Measurements from ENCODE around the gene PTPRCAP.
"Not testable (repeated sequence)": the region's sequence is repeated elsewhere in the genome, so short reads cannot be mapped to it uniquely, and the experiment has no call there.

Gene PTPRCAP

DNA sequence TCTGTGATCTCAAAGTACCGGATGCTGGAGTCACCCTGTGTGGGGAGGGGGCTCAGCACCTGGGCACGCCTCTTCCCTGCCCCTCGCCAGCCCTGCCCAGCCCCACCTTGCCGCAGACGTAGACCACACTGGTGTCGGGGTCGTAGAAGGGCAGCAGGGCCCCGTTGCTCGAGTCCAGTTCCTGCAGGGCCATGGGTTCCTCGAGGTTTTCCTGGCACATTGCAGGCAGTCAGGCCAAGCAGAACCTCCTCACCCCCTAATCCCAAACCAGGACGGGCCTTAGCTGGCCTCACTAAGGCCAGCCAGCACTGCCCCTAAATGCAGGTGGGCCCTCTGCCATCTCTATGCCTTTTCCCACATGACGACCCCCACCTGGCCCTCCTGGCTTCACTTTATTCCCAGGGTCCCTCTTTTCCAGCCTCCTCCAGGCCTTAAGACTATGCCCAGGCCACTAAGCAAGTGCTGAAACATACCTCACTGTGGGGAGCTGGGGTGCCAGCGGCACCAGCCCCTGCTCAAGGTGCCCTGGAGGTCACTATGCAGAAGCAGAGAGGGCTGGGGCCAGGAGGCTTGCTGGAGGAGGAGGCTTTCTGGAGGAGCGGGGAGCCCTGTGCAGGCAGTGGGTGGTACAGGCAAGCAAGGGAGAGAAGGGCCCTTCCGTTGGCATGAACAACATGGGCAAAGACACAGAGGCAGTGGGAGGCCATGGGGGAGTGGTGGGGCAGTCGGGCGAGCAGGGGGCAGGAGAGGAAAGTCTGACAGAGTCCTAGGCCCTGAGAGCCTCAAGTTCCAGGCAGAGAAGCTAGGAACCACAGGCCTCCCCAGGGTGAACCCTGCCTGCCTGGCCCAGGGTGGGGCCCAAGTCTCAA is 3.0 kb upstream of the PTPRCAP start:
- no peak for DNase-seq

DNA sequence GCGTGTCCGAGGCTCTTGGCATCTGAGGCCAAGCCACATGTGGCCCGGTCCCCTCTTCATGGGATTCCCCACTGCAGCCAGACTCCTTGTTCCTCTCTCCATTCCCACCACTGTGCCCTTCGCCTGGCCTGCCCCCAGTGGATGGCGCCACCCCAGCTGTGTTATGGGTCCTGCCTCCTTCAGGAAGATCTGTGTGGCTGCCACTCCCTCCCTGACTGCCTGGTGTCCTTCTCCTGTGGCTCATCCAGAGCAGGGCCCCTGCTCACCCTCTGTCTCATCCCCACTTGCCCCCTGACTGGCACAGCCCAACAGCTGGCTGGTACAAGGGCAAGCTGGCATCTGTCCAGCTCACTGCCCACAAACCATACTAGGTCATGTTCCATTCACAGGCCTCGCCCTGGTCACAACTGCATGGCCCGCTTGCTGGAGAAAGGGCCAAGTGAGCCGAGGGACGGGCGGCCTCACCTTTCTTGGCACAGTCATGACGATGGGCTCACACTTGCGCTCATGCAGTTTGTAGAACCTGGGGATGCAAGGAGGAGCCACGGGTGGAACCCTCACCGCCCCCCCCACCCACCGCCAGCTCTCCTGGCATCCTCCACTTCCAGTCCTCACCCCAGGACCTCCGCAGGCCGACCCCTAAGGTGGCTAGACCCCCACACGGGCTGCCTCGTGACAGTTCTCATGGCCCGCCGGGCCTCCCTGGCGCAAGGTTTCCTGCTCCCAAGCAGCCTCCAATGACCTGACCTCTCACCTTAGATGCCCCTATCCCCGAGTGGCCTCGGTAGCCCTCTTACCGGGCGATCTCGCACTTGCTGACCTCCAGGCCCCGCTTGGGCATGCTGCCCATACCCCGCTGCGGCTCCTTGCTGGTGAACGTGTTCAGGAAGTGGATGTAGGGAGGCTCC is 2.1 kb upstream of the PTPRCAP start:
- no peak for DNase-seq

DNA sequence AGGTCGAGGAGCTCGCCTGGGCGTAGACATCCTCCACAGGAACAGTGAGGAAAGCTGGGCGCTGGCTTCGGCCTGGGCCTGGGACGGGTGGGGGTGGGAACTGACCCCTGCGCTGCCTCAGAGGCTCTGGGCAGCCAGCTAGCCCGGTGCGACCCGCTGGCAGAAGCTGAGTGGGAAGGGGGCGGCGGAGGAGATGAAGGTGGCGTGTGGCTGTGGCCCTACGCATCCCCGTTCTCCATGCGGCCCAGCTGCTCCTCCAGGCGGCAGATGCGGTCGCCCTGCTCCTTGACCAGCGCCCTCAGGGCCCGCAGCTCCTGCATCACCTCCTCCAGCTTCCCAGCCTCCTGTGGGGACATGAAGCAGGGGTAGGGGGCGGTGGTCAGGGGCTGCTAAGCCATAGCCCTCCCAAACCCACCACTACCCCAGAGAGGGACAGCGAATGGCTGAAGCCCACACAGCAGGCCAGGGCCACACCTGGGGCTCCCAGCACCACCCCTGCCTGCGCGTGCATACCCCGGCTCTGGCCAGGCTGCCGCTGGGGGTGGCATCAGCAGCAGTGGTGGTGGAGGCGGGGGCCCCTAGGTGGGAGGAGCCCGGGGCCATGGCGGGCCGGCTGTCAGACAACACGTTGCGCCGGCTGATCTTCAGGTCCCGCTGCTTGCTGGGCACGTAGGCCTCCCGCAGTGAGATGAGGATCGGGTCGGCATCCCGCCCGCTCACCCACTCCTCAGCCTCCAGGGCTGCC is 848 bp upstream of the PTPRCAP start:
- DNase-seq: no peak

DNA sequence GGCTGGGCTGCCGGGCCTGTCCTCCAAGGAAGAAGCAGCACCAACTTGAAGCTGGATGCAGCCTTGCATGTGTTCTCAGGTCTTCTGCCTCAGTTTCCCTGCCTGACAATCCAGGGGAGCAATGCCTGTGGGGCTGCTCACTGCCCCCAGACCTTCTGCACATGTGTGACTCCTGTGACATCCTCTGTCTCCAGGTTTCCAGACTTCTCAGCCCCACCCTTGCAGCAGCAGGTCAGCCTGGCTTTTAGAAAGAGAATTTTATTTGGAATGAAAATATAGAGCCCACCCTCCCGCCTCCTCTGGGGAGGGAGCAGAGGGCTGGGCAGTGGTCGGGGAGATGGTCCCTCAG is 301 bp upstream of the PTPRCAP start:
- no peak for DNase-seq

DNA sequence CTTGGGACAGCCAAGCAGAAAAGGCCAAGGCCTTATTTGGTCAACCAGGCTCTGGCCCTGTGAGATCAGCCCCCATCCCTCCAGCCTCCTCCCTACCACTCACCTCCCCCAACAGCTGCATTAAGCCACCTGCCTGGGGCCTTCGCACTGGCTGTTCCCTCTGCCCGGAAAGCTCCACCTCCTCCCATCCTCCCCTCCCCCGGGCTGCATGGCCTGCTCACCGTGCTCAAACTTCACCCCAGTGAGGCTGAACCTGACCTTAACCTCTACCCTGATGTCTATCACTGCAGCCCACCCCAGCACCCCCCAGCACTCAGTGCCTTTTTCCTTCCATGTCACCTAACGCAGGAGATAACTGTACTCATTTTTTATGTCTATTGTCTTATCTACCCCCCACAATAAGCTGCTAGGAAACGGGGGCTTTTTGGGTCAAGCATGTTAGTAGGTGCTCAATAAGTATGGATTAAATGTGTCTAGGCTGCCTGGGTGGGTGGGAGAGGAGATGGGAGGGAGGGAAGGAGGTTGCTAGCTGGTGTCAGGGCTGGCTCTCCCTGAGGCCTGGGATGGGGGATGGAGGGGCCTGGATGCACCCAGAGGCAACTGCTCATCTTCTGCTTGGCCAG is 912 bp downstream of the PTPRCAP start:
- DNase-seq: no peak

DNA sequence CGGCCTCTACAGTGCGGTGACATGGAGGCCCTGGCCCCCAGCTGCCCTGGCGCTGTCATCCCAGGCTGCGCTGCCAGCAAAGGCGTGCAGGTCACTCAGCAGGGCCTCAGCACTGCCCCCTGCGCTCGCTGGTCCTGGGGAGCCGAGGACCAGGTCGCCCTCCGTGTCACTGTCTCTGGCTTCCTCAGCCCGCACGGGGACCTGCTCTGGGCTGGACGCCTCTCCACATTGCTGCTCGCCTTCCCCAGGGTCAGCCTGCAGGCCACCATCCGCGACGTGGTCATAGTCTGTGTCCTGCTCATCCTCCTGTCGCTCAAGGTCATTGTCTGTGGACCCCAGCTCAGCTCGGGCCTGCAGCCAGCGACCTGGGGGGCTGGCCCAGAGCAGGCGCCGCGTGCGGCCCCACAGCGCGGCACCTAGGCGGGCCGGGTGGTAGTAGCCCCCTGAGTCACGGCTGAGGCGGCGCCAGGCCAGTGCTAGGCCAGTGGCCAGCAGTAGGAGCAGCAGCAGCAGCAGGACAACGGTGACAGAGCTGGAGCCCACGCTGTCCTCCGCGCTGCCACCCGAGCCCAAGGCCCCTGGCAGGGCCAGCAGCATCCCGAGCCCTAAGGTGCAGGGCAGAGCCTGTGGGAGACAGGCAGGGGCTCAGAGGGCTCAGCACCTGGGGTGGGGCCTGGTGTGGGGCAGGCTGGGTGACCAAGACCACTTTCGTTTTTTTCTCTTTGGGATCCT is 1.6 kb downstream of the PTPRCAP start:
- DNase-seq: no peak

DNA sequence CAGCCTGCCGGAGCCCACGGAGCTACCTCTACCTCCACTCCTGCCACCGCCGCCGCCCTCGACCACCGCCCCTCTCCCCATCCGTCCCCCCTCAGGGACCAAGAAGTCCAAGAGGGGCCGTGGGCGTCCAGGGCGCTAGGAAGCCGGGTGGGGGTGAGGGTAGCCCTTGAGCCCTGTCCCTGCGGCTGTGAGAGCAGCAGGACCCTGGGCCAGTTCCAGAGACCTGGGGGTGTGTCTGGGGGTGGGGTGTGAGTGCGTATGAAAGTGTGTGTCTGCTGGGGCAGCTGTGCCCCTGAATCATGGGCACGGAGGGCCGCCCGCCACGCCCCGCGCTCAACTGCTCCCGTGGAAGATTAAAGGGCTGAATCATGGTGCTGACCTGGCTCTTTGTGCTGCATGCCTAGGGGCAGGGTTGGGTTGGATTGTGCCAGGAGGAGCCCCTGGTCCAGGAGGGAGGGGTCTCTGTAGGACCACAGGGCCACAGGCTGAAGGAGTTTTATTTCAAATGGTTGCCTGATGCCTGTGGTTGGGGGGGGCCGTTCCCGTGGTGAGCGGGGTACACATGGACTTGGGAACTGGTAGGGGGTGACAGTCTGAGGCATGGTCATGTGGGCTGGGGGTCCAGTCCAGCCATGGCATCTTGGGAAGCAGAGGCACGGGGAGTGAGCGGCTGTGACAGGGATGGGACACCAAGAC is 2.3 kb downstream of the PTPRCAP start:
- peak; percentile 19 for DNase-seq

DNA sequence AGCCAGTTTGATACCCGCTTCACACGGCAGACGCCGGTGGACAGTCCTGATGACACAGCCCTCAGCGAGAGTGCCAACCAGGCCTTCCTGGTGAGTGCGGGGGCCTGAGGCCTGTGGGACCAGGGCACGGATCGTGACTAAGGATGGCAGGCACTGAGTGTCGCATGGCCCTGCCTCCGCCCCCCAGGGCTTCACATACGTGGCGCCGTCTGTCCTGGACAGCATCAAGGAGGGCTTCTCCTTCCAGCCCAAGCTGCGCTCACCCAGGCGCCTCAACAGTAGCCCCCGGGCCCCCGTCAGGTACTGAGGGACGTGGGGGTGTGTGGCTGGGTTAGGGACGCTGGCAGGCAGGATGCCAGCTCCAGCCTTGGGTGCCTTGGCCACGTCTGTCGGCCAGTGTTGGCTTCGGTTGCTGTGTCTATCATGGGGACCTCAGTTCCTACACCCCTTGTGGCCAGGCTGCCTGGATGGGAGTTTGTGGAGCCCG is 3.0 kb downstream of the PTPRCAP start:
- no peak for DNase-seq

DNA sequence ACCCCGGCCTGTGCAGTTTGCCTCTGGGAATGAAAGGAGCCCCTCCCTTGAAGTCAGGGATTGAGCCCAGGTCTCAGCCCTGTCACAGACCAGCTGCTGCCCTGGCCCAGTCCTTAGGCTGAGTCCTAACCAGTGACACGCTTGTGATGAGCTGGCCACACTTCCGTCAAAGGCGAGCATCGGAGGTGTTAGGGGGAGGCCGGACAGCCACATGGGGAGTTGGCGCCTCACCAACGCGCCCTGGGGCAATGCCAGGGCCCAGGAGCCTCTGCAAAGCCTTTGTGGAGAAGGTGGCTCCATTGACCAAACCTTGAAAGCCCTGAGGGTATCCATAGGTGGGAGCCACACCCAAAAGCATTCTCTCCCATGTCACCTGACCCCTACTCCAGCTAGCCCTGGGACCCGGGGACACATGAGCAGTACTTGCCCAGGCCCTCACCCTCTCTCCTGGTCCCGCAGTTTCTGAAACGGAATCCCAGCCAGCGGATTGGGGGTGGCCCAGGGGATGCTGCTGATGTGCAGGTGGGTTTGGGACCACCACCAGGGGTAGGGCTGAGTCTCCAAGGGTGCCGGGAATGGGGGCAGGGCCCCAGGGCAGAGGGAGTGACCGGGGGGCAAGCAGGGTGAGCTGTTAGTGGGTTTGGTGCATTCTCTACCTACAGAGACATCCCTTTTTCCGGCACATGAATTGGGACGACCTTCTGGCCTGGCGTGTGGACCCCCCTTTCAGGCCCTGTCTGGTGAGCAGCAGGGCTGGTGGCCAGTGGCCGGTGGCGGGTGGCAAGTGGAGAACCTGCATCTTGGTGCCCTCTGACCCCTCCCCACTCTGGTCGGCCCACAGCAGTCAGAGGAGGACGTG is 3.7 kb downstream of the PTPRCAP start:
- DNase-seq: no peak

DNA sequence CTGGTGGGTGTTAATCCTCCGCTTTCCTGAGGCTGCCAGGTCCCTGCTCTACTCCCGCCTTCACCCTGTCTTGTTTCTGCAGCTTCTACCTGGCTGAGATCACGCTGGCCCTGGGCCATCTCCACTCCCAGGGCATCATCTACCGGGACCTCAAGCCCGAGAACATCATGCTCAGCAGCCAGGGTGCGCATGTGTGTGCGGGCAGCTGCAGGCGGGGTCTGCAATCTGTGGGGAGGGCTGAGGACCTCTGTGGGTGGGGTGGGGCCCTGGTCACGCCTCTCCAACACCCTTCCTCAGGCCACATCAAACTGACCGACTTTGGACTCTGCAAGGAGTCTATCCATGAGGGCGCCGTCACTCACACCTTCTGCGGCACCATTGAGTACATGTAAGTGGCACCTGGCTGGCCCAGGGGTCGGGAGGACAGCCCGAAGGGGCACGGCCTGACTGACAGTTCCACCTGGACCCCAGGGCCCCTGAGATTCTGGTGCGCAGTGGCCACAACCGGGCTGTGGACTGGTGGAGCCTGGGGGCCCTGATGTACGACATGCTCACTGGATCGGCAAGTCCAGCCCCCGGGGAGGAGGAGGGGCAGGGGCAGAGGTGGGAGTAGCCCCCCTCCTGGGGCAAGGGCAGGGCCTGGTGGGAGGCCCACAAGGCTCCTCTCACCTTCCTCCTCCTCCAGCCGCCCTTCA is 4.7 kb downstream of the PTPRCAP start:
- no peak for DNase-seq

DNA sequence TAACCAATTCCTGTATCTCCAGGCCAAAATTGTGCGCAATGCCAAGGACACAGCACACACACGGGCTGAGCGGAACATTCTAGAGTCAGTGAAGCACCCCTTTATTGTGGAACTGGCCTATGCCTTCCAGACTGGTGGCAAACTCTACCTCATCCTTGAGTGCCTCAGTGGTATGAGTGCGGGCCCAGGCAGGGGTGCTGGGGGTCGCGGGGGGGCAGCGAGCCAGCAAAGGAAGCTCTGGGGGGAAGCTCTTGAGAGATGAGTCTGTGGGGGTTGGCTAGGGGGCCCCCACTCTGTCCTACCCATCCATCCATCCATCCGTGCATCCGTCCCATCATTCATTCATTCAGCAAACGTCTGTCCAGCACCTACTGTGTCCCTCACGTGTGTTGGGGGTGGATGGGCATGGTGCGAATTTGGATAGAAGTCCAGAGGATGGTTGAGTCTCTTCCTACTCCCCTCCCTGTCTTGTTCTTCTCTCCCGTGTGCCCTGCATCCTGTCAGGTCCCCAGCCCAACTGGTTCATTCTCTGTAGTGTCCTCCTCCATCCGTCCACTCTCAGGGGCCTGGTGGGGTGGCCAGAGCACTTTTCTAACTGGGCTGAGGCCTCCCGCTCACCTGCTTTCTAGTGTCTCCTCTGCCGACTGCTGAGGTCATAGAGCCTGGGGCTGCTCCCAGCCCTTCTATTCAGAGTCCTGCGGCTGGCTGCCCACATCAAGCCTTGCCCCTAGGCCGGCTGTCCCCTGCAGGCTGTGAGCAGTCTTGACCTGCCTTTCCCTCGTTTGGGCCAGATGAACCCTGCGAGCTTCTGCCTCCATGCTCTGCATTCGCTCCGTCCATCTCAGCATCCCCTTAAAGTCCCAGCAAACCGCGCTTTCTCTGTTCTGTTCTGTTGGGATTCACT is 5.9 kb downstream of the PTPRCAP start:
- DNase-seq: no peak

DNA sequence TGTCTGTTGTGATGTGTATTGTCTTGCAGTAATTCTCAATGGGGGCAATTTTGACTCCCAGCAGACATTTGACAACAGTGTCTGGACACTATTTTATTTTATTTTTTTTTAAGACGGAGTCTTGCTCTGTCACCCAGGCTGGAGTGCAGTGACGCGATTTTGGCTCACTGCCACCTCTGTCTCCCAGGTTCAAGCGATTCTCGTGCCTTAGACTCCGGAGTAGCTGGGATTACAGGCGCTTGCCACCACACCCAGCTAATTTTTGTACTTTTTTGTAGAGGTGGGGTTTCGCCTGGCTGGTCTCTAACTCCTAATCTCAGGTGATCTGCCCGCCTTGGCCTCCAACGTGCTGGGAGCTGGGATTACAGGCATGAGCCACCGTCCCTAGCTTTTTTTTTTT is 7.8 kb downstream of the PTPRCAP start:
- no peak for DNase-seq

DNA sequence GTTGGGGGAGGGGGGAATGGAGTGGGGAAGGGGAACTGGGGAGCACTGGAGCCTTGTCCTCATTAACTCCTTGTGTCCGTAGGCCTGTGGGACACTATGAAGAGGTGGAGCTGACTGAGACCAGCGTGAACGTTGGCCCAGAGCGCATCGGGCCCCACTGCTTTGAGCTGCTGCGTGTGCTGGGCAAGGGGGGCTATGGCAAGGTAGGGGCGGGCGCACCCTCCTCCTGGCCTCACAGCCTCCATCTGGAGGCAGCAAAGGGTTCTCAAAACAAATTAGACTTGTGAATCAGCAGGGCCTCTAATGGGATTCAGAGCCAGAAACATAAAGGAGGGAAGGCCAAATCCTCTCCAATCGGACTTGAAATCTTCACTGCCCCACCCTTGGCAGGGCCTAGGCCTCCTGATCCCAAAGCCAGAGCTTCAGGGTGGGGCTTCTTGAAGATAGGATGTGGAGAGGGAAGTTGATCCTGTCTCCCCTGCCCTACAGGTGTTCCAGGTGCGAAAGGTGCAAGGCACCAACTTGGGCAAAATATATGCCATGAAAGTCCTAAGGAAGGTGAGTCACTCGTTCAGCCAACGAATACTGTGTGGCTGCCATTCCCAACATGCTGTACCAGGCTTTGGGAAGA is 8.3 kb downstream of the PTPRCAP start:
- DNase-seq: no peak

DNA sequence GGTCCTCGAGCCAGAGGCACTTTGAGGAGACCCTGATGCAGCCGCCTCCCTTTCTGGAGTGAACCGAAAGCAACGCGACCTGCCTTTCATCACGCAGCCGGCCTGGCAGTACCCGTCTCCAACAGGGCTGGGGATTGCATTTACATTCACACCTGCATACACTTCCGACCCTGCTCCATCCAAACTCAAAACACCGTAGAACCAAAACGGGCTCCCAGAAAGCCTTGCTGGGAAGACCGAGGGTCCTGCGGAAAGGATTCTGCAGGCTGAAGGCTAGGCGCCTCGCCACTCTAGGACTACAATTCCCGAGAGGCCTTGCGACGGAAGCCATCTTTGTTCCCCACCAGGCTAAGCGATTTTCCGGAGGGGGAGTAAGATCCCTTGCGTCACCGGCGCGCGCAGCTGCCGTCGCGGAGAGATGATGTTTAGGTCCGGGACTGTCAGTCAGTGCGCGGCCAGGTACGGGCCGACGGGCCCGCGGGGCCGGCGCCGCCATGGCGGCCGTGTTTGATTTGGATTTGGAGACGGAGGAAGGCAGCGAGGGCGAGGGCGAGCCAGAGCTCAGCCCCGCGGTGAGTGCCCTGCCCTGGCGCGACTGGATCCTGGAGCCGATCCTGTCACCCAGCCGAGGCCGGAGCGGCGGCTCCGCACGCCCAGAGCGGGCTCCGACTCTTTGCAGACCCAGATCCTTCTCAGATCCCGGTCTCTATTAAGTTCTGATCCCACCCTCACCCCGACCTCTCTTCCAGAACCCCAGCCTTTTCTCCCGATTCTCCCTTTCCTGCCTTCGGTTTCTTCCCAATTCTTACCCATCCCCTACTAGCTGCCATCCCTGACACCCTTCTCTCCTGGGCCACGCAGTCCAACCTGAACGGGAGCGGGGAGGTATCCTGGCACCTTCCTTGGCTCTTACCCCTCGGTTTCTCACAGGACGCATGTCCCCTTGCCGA is 9.2 kb downstream of the PTPRCAP start, which contains the start of gene RPS6KB2:
RPS6KB2 (plus strand) TSS at position 443 of the 950 bp plus-strand sequence; CDS start at position 495, 52 bp downstream.
- DNase-seq: peak; percentile 96

DNA sequence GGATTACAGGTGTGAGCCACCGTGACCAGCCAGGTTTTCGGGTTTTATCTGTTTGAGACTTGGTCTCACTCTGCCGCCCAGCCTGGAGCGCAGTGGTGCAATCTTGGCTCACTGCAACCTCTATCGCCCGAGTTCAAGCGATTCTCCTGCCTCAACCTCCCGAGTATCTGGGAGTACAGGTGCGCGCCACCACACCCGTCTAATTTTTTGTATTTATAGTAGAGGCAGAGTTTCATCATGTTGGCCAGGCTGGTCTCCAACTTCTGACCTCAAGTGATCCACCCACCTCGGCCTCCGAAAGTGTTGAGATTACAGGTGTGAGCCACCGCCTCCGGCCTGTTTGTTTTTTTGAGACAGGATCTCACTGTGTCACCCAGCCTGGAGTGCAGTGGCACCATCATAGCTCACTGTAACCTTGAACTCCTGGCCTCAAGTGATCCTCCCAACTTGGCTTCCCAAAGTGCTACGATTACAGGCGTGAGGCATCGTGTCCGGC is 10.1 kb downstream of the PTPRCAP start:
- DNase-seq: not testable (repeated sequence)

DNA sequence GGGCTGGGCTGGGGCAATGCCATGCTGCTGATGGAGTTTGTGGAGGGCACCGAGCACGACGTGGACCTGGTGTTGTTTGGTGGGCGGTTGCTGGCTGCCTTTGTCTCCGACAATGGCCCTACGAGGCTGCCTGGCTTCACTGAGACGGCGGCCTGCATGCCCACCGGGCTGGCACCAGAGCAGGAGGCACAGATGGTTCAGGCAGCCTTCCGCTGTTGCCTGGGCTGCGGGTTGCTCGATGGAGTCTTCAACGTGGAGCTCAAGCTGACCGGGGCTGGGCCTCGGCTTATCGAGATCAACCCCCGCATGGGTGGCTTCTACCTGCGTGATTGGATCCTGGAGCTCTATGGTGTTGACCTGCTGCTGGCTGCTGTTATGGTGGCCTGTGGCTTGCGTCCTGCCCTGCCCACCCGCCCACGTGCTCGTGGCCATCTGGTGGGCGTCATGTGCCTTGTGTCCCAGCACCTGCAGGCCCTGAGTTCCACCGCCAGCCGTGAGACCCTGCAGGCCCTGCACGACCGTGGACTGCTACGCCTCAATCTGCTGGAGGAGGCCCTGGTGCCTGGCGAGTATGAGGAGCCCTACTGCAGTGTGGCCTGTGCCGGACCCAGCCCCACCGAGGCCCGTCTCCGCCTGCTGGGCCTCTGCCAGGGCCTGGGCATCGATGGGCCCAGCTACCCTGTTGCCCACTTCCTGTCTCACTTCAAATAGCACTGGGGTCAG is 13.4 kb downstream of the PTPRCAP start:
- DNase-seq: no peak

Data from T1000 (cell line).